Measurements from ENCODE around the gene BLOC1S2.
A peak's percentile ranks its signal among the peaks of the same experiment; 100 is the strongest.

BLOC1S2 gene

GRCh38 chr10:100286051-100287033 is at the start of gene BLOC1S2:
Gene BLOC1S2 (minus strand): TSS chr10:100286680. CDS start chr10:100286659, 21 bp downstream.
- no peaks in the 10 kb centered on the region for H3K9me3 ChIP-seq (ENCODE audit: control insufficient read depth, insufficient read depth, low read depth, low read length)
- H3K27ac ChIP-seq (ENCODE audit: low read depth, low read length), result peak within 1 kb of the TSS; percentile 46; the same call in 1 of the 2 replicates
- peak within 1 kb of the TSS; percentile 96 for H3K4me3 ChIP-seq (ENCODE audit: low read depth, low read length)
- H3K36me3 ChIP-seq (ENCODE audit: control insufficient read depth, insufficient read depth, low read length), result peaks cover 28% of the 10 kb centered on the region
- H3K9ac ChIP-seq (ENCODE audit: low read length), result peak within 1 kb of the TSS; percentile 87
- H3K27me3 ChIP-seq (ENCODE audit: control insufficient read depth, insufficient read depth, low read length), result no peaks in the 10 kb centered on the region; the same call in 1 of the 2 replicates
- H3K4me1 ChIP-seq (ENCODE audit: control insufficient read depth, insufficient read depth, low read length), result peaks cover 10% of the 10 kb centered on the region

GRCh38 chr10:100334762-100335161 is 48.3 kb upstream of the BLOC1S2 start:
- no peak overlapping the region for H3K27ac ChIP-seq (ENCODE audit: low read depth, low read length)
- H3K9ac ChIP-seq (ENCODE audit: low read length), result no peak overlapping the region
- no peaks in the 10 kb centered on the region for H3K36me3 ChIP-seq (ENCODE audit: control insufficient read depth, insufficient read depth, low read length)
- no peak overlapping the region for H3K4me3 ChIP-seq (ENCODE audit: low read depth, low read length)
- no peaks in the 10 kb centered on the region; the same call in 1 of the 2 replicates for H3K4me1 ChIP-seq (ENCODE audit: control insufficient read depth, insufficient read depth, low read length)
- no peaks in the 10 kb centered on the region for H3K9me3 ChIP-seq (ENCODE audit: control insufficient read depth, insufficient read depth, low read depth, low read length)
- peaks cover 10% of the 10 kb centered on the region; the same call in 1 of the 2 replicates for H3K27me3 ChIP-seq (ENCODE audit: control insufficient read depth, insufficient read depth, low read length)

- peaks cover 19% of the 10 kb centered on the region; the same call in 1 of the 2 replicates for H3K27me3 ChIP-seq (ENCODE audit: control insufficient read depth, insufficient read depth, low read length)
- no peaks in the 10 kb centered on the region for H3K36me3 ChIP-seq (ENCODE audit: control insufficient read depth, insufficient read depth, low read length)
- no peaks in the 10 kb centered on the region for H3K9me3 ChIP-seq (ENCODE audit: control insufficient read depth, insufficient read depth, low read depth, low read length)
- H3K27ac ChIP-seq (ENCODE audit: low read depth, low read length), result no peak overlapping the region
- H3K4me1 ChIP-seq (ENCODE audit: control insufficient read depth, insufficient read depth, low read length), result no peaks in the 10 kb centered on the region
- no peak overlapping the region for H3K9ac ChIP-seq (ENCODE audit: low read length)
- no peak overlapping the region for H3K4me3 ChIP-seq (ENCODE audit: low read depth, low read length)
Observed at GRCh38 chr10:100333661-100334440, 47.4 kb upstream of the BLOC1S2 start.

GRCh38 chr10:100333106-100333505 is 46.6 kb upstream of the BLOC1S2 start:
- no peaks in the 10 kb centered on the region for H3K4me1 ChIP-seq (ENCODE audit: control insufficient read depth, insufficient read depth, low read length)
- H3K9me3 ChIP-seq (ENCODE audit: control insufficient read depth, insufficient read depth, low read depth, low read length), result no peaks in the 10 kb centered on the region
- H3K36me3 ChIP-seq (ENCODE audit: control insufficient read depth, insufficient read depth, low read length), result no peaks in the 10 kb centered on the region
- no peak overlapping the region for H3K4me3 ChIP-seq (ENCODE audit: low read depth, low read length)
- no peak overlapping the region for H3K27ac ChIP-seq (ENCODE audit: low read depth, low read length)
- peaks cover 22% of the 10 kb centered on the region for H3K27me3 ChIP-seq (ENCODE audit: control insufficient read depth, insufficient read depth, low read length)
- no peak overlapping the region for H3K9ac ChIP-seq (ENCODE audit: low read length)

GRCh38 chr10:100330079-100330478 is 43.6 kb upstream of the BLOC1S2 start, which contains the start of gene PKD2L1:
Gene PKD2L1 (minus strand): TSS chr10:100330228. CDS start chr10:100330103, 125 bp downstream.
- H3K9me3 ChIP-seq (ENCODE audit: control insufficient read depth, insufficient read depth, low read depth, low read length), result no peaks in the 10 kb centered on the region
- no peak within 1 kb of the TSS for H3K27ac ChIP-seq (ENCODE audit: low read depth, low read length)
- H3K36me3 ChIP-seq (ENCODE audit: control insufficient read depth, insufficient read depth, low read length), result no peaks in the 10 kb centered on the region
- no peak within 1 kb of the TSS for H3K4me3 ChIP-seq (ENCODE audit: low read depth, low read length)
- H3K27me3 ChIP-seq (ENCODE audit: control insufficient read depth, insufficient read depth, low read length), result peaks cover 44% of the 10 kb centered on the region
- no peaks in the 10 kb centered on the region for H3K4me1 ChIP-seq (ENCODE audit: control insufficient read depth, insufficient read depth, low read length)
- no peak within 1 kb of the TSS for H3K9ac ChIP-seq (ENCODE audit: low read length)

- Histone ChIP-seq H3K27ac (ENCODE audit: low read depth, low read length) (no peak overlapping the region), H3K9ac (ENCODE audit: low read length) (no peak overlapping the region), H3K4me3 (ENCODE audit: low read depth, low read length) (no peak overlapping the region), H3K27me3 (ENCODE audit: control insufficient read depth, insufficient read depth, low read length) (peaks cover 39% of the 10 kb centered on the region), H3K36me3 (ENCODE audit: control insufficient read depth, insufficient read depth, low read length) (no peaks in the 10 kb centered on the region), H3K9me3 (ENCODE audit: control insufficient read depth, insufficient read depth, low read depth, low read length) (no peaks in the 10 kb centered on the region), H3K4me1 (ENCODE audit: control insufficient read depth, insufficient read depth, low read length) (no peaks in the 10 kb centered on the region)
Observed at GRCh38 chr10:100328198-100328597, 41.7 kb upstream of the BLOC1S2 start.

GRCh38 chr10:100327718-100328009 is 41.2 kb upstream of the BLOC1S2 start:
- H3K9ac ChIP-seq (ENCODE audit: low read length), result no peak overlapping the region
- no peak overlapping the region for H3K4me3 ChIP-seq (ENCODE audit: low read depth, low read length)
- no peaks in the 10 kb centered on the region for H3K9me3 ChIP-seq (ENCODE audit: control insufficient read depth, insufficient read depth, low read depth, low read length)
- no peaks in the 10 kb centered on the region for H3K4me1 ChIP-seq (ENCODE audit: control insufficient read depth, insufficient read depth, low read length)
- H3K36me3 ChIP-seq (ENCODE audit: control insufficient read depth, insufficient read depth, low read length), result no peaks in the 10 kb centered on the region
- no peak overlapping the region for H3K27ac ChIP-seq (ENCODE audit: low read depth, low read length)
- peaks cover 39% of the 10 kb centered on the region for H3K27me3 ChIP-seq (ENCODE audit: control insufficient read depth, insufficient read depth, low read length)

GRCh38 chr10:100327007-100327717 is 40.7 kb upstream of the BLOC1S2 start:
- no peak overlapping the region for H3K4me3 ChIP-seq (ENCODE audit: low read depth, low read length)
- peaks cover 39% of the 10 kb centered on the region for H3K27me3 ChIP-seq (ENCODE audit: control insufficient read depth, insufficient read depth, low read length)
- H3K9ac ChIP-seq (ENCODE audit: low read length), result no peak overlapping the region
- no peak overlapping the region for H3K27ac ChIP-seq (ENCODE audit: low read depth, low read length)
- no peaks in the 10 kb centered on the region for H3K36me3 ChIP-seq (ENCODE audit: control insufficient read depth, insufficient read depth, low read length)
- H3K9me3 ChIP-seq (ENCODE audit: control insufficient read depth, insufficient read depth, low read depth, low read length), result no peaks in the 10 kb centered on the region
- no peaks in the 10 kb centered on the region for H3K4me1 ChIP-seq (ENCODE audit: control insufficient read depth, insufficient read depth, low read length)

GRCh38 chr10:100325158-100325557 is 38.7 kb upstream of the BLOC1S2 start:
- H3K9ac ChIP-seq (ENCODE audit: low read length), result no peak overlapping the region
- H3K27me3 ChIP-seq (ENCODE audit: control insufficient read depth, insufficient read depth, low read length), result peaks cover 42% of the 10 kb centered on the region
- no peaks in the 10 kb centered on the region for H3K9me3 ChIP-seq (ENCODE audit: control insufficient read depth, insufficient read depth, low read depth, low read length)
- H3K36me3 ChIP-seq (ENCODE audit: control insufficient read depth, insufficient read depth, low read length), result no peaks in the 10 kb centered on the region
- no peak overlapping the region for H3K27ac ChIP-seq (ENCODE audit: low read depth, low read length)
- no peaks in the 10 kb centered on the region for H3K4me1 ChIP-seq (ENCODE audit: control insufficient read depth, insufficient read depth, low read length)
- H3K4me3 ChIP-seq (ENCODE audit: low read depth, low read length), result no peak overlapping the region

- H3K27ac ChIP-seq (ENCODE audit: low read depth, low read length), result no peak overlapping the region
- no peak overlapping the region for H3K4me3 ChIP-seq (ENCODE audit: low read depth, low read length)
- no peaks in the 10 kb centered on the region for H3K36me3 ChIP-seq (ENCODE audit: control insufficient read depth, insufficient read depth, low read length)
- no peaks in the 10 kb centered on the region for H3K9me3 ChIP-seq (ENCODE audit: control insufficient read depth, insufficient read depth, low read depth, low read length)
- H3K27me3 ChIP-seq (ENCODE audit: control insufficient read depth, insufficient read depth, low read length), result peaks cover 10% of the 10 kb centered on the region; the same call in 1 of the 2 replicates
- H3K9ac ChIP-seq (ENCODE audit: low read length), result no peak overlapping the region
- H3K4me1 ChIP-seq (ENCODE audit: control insufficient read depth, insufficient read depth, low read length), result peaks cover 5% of the 10 kb centered on the region; the same call in 1 of the 2 replicates
Observed at GRCh38 chr10:100319707-100320402, 33.4 kb upstream of the BLOC1S2 start.

Measured in HUES6 (cell line).